ENCODE results near the gene RAB35.

Gene RAB35

DNA sequence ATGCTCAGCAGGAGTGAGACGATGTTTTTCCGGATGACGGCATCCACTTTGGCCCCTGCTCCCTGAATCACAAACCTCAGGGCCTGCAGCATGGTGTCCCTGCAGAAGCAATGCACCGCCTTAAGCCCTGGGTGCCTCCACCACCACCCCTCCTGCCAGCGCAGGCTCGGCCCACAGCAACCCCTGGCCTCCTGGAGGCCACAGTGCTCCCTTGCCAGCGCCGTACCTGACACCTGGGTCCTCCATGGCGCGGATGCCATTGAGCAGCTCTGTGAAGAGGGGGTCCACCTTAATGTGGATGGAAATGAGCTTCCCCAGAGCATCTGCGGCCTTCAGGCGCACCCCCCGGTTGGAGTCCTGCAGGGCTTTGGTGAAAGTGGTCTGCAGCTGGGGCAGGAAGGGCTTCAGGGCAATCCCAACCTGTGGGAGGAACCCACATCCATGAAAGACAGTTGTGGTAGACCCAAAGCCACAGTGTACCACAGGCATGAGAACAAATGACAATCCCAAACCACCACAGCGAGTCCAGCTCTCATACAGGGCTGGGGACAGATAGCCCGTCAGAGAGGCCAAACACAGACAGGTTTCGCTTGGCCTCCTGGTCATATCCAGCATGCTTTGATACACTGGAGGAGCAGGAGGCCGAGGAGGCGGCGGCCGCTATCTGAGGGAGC, 17.9 kb upstream of the RAB35 start:
- no peak overlapping the region for H3K4me3 ChIP-seq (ENCODE audit: low read depth, low read length)

- no peak overlapping the region for H3K4me3 ChIP-seq (ENCODE audit: low read depth, low read length)
These were observed 16.4 kb upstream of the RAB35 start for GRCh38 chr12:120132863-120133385.

GRCh38 chr12:120132054-120132836, 15.7 kb upstream of the RAB35 start:
- no peak overlapping the region for H3K4me3 ChIP-seq (ENCODE audit: low read depth, low read length)

- H3K4me3 ChIP-seq (ENCODE audit: low read depth, low read length) = no peak overlapping the region
These were observed 14.6 kb upstream of the RAB35 start for GRCh38 chr12:120131116-120131515.

- H3K4me3 ChIP-seq (ENCODE audit: low read depth, low read length) = no peak overlapping the region
These were observed 13.5 kb upstream of the RAB35 start for GRCh38 chr12:120130011-120130410.

- H3K4me3 ChIP-seq (ENCODE audit: low read depth, low read length) = no peak overlapping the region
These were observed 10.1 kb upstream of the RAB35 start for GRCh38 chr12:120126635-120127005.

DNA sequence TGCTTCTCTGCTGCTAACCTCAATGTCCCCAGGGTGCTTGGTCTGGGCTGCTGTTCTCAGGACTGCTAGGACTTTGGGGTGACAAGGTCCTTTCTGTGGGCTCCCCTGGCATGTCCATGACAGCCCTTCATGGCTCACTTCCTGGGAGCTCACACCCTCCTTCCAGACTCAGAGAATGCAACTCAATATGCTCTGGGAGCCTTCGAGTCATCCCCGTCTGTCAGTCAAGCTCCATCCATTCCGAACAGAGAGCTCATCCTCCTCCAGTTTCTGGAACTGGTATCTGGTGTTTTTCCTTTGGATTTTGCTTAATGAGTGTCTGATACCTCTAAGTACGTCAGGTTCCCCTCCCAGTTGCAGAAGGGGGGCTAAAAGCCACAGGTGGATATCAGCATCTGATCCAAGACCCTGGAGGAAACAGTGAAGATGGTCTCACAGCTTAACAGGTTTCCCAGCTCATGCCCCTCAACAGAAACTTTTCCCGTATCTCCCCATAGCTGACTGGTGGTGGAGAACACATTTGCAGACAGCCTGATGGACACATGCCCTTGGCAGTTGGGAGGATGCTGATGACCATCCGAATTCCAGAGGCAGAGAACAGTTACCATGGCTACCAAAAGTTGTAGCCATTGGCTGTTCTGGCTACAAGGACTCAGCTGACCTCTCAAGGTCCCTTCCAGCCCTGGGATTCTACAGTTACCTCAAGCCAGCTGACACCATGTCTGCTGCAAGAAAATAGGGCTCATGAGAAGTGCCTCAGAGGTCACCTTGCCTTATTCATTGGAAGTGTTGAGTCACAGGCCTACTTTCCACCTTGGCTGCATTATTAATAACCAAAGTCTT, 9.5 kb upstream of the RAB35 start:
- H3K4me3 ChIP-seq (ENCODE audit: low read depth, low read length) = no peak overlapping the region

DNA sequence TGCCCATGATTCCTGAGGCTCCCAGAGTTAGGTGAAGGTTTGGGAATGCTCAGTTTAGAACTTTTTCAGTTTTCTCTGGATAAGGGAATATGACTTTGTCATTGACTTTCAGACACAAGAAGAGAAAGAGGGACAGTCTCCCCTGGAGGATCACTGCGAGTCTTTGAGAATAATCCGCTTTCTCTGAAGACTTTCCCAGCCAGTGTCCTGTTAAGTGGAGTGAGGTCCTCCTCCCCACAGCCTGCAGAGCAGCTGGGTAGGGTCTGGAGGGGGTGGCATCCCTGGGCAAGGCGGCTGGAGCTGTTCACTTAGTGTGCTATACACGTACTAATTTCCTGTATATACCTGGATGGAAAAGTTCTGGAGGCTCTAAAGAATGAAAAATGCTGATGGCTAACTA, 8.5 kb upstream of the RAB35 start:
- no peak overlapping the region for H3K4me3 ChIP-seq (ENCODE audit: low read depth, low read length)

- no peak overlapping the region for H3K4me3 ChIP-seq (ENCODE audit: low read depth, low read length)
These were observed 5.3 kb upstream of the RAB35 start for GRCh38 chr12:120121766-120122293.

GRCh38 chr12:120121343-120121742, 4.8 kb upstream of the RAB35 start:
- H3K4me3 ChIP-seq (ENCODE audit: low read depth, low read length) = no peak overlapping the region

- no peak overlapping the region for H3K4me3 ChIP-seq (ENCODE audit: low read depth, low read length)
These were observed 2.9 kb upstream of the RAB35 start for GRCh38 chr12:120119271-120119973.

DNA sequence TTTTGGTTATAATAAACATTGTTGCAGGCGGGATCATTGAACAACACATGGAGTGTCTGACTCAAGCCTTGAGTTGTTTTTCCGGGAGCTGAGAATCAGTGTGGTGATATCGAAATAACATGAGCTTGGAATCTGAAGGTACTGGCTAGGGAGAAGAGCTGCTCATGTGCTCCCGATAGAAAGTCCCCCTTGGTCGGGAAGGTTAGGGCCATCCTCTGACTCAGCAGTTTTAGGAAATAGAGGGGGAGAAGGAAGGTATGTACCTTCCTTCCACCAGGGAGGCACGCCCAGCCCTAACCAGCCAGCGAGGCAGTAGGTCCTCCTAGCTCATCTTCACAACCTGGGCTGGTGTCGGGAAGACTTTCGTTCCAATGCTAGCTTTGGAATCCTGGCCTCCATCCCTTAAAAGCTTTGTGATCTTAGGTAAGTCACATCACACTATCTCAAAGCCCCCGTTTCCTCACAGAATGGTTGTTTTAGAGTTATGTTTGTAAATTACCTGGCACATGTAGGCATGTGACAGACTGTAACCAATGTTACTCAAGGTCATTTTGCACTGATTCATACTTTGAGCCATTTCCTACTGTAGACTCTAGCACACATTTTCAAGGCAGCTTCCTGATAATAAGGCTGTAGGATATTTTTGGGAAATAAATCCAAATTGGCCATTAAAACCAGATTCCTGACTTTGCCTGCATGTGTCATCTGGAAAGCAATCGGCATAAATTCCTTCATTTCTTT, 1.9 kb upstream of the RAB35 start:
- peak overlapping the region; percentile 96 for H3K4me3 ChIP-seq (ENCODE audit: low read depth, low read length)

- peak overlapping the region; percentile 96 for H3K4me3 ChIP-seq (ENCODE audit: low read depth, low read length)
These were observed 1.4 kb upstream of the RAB35 start for GRCh38 chr12:120117961-120118320.

- H3K4me3 ChIP-seq (ENCODE audit: low read depth, low read length) = peak overlapping the region; percentile 96
These were observed 469 bp upstream of the RAB35 start for GRCh38 chr12:120116792-120117651.

- H3K4me3 ChIP-seq (ENCODE audit: low read depth, low read length) = peak overlapping the region; percentile 87
These were observed 687 bp downstream of the RAB35 start for GRCh38 chr12:120115692-120116440.

DNA sequence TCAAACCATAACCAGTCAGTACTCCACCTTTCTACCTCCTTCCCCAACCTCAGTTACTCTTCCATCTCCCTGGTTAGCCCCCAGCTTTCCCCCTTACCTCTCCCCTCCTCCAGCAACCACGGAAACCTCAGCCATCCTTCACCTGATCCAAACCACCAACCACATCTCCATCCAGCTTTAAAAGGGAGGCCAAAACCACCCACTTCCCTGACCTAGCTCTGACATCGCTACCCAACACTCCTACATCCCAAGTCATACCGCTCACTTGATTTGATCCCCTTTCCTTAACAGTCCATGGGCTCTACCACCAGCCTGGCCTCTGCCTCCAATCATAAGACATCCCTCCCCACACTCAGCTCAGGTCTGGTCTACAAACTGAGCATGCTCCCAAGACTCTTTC, 1.5 kb downstream of the RAB35 start:
- no peak overlapping the region for H3K4me3 ChIP-seq (ENCODE audit: low read depth, low read length)

- H3K4me3 ChIP-seq (ENCODE audit: low read depth, low read length) = no peak overlapping the region
These were observed 5.7 kb downstream of the RAB35 start for GRCh38 chr12:120110550-120111501.

Measured in iPS-11a (cell line).